Activated B cell treated with CpG ODN at 0.5 μM for 24 hours (primary cell): ENCODE data around the gene CEL. TPM values are rescaled to one million over a fixed set of nuclear protein-coding genes. Genes with fewer than 3 reads are reported as not detected.
A peak's percentile ranks its signal among the peaks of the same experiment; 100 is the strongest.

Experiments used
- ATAC-seq: fragments of 200-7000 bp; cut with Tn5 transposase; one replicate; pipeline ENCODE4 v1.10.0; 2021; ENCODE audit warnings: low read depth, mild to moderate bottlenecking, moderate library complexity
- CTCF ChIA-PET: fragments of 350-600 bp; sonication (Branson Sonifier 250); formaldehyde crosslinking; loops from one replicate; lab custom pipeline; 2021; ENCODE audit warnings: antibody characterized with exemption; lab: Charles Lee
- POLR2A ChIA-PET: fragments of 350-600 bp; sonication (Branson Sonifier 250); formaldehyde crosslinking; loops from one replicate; lab custom pipeline; 2021; ENCODE audit warnings: antibody characterized with exemption; lab: Charles Lee
- DNase-seq: peaks from one replicate; pipeline ENCODE4 v3.0.0; 2022
- H3K27ac Mint-ChIP-seq: one replicate; pipeline ENCODE4 v1.8.0; 2020; ENCODE audit warnings: mixed read lengths
- H3K27me3 Mint-ChIP-seq: one replicate; pipeline ENCODE4 v1.8.0; 2021; ENCODE audit warnings: mixed read lengths
- H3K36me3 Mint-ChIP-seq: one replicate; pipeline ENCODE4 v1.8.0; 2021; ENCODE audit warnings: low read depth, mixed read lengths
- H3K4me1 Mint-ChIP-seq: one replicate; pipeline ENCODE4 v1.8.0; 2021; ENCODE audit warnings: mixed read lengths
- H3K4me3 Mint-ChIP-seq: one replicate; pipeline ENCODE4 v1.8.0; 2020; ENCODE audit warnings: mild to moderate bottlenecking, mixed read lengths
- H3K9me3 Mint-ChIP-seq: one replicate; pipeline ENCODE4 v1.8.0; 2020; ENCODE audit warnings: mixed read lengths
- intact Hi-C: fragments of 100-400 bp; cut with micrococcal nuclease; formaldehyde crosslinking; loops from one replicate; pipeline ENCODE4 v1.15.1; 2024
- total RNA-seq: library from RNA; stranded (reverse); gene quantifications from 2 replicates; pipeline ENCODE4 v1.2.3, GENCODE V29; 2022
- TF ChIP-seq, protein P1 (sequence below): fragments of 200-600 bp; IDR thresholded peaks from one replicate; pipeline ENCODE4 v1.8.0; 2022; ENCODE audit warnings: antibody characterized with exemption, mild to moderate bottlenecking

CEL gene
- total RNA-seq, 1 donor from 2014 or later: 0.49 TPM

DNA sequence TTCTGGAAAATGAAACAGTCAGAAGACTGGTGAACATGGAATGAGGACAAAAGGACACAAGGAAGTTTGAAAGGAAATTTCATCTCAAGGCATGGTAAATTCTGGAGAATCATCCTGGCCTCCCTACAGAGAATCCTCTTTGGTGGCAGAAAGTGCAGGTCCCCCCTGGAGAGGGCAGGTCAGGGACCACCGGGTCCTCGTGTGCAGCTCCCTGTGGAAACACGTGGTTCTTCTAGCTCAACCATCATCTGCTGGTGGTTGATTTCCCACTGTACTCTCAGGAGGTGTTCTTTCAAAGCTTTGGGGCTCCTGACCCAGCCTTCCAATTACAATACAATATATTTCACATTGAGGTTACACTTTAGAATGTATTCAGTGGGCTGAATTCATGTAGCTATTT, 33.6 kb upstream of the CEL start:
- ChIA-PET CTCF (no interaction called here), POLR2A (no interaction called here)
- Mint-ChIP-seq H3K27me3 (no peaks in the 10 kb centered on the region), H3K4me1 (peaks cover 41% of the 10 kb centered on the region), H3K36me3 (peaks cover 12% of the 10 kb centered on the region), H3K27ac (no peak overlapping the region), H3K4me3 (peak overlapping the region; percentile 52), H3K9me3 (no peaks in the 10 kb centered on the region)
- no peak for DNase-seq
- no peak for ATAC-seq
- TF ChIP-seq, protein P1, sequence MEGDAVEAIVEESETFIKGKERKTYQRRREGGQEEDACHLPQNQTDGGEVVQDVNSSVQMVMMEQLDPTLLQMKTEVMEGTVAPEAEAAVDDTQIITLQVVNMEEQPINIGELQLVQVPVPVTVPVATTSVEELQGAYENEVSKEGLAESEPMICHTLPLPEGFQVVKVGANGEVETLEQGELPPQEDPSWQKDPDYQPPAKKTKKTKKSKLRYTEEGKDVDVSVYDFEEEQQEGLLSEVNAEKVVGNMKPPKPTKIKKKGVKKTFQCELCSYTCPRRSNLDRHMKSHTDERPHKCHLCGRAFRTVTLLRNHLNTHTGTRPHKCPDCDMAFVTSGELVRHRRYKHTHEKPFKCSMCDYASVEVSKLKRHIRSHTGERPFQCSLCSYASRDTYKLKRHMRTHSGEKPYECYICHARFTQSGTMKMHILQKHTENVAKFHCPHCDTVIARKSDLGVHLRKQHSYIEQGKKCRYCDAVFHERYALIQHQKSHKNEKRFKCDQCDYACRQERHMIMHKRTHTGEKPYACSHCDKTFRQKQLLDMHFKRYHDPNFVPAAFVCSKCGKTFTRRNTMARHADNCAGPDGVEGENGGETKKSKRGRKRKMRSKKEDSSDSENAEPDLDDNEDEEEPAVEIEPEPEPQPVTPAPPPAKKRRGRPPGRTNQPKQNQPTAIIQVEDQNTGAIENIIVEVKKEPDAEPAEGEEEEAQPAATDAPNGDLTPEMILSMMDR: no peak
- intact Hi-C loops: no loop called here

DNA sequence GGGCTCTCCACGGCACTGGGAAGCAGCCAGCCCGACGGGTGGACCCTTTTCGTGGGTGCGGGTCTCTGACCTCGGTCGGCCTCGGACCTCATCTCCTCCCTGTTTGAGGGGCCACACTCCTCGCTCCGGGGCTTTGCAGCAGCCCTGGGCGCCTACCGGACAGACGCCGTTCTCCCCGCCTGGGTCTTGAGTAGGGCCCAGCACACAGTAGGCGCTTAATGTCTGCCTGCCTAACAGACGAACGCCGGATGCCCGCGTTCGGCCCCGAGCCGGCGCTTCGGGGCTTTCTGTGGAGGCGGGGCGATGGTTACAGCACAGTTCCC, 31.8 kb upstream of the CEL start:
- intact Hi-C loops: loop anchor here (1.0 to 5.0 kb wide), 9 partner anchors 86 to 1132 kb away; partner anchors contain the start of genes BRD3, CFAP77, RALGDS and REXO4
- peak overlapping the region; percentile 98 for H3K27ac Mint-ChIP-seq
- POLR2A ChIA-PET: interaction anchor here (0.9 to 2.0 kb wide), 25 partner anchors 8 to 1657 kb away, joined by 3 to 21 read pairs (median 5); partner anchors contain the start of genes CACFD1, DDX31, GTF3C4 and MED22
- DNase-seq (no peak), ATAC-seq (peak; percentile 7)
- CTCF ChIA-PET: interaction anchor here (1.3 to 4.3 kb wide), 3 partner anchors 8 to 114 kb away, joined by 3 to 32 read pairs (median 8); no protein-coding TSS in a partner anchor
- H3K36me3 Mint-ChIP-seq: peaks cover 18% of the 10 kb centered on the region
- TF ChIP-seq, protein P1: no peak
- H3K9me3 Mint-ChIP-seq: no peaks in the 10 kb centered on the region
- no peaks in the 10 kb centered on the region for H3K27me3 Mint-ChIP-seq
- peak overlapping the region; percentile 99 for H3K4me3 Mint-ChIP-seq
- H3K4me1 Mint-ChIP-seq: peaks cover 48% of the 10 kb centered on the region

DNA sequence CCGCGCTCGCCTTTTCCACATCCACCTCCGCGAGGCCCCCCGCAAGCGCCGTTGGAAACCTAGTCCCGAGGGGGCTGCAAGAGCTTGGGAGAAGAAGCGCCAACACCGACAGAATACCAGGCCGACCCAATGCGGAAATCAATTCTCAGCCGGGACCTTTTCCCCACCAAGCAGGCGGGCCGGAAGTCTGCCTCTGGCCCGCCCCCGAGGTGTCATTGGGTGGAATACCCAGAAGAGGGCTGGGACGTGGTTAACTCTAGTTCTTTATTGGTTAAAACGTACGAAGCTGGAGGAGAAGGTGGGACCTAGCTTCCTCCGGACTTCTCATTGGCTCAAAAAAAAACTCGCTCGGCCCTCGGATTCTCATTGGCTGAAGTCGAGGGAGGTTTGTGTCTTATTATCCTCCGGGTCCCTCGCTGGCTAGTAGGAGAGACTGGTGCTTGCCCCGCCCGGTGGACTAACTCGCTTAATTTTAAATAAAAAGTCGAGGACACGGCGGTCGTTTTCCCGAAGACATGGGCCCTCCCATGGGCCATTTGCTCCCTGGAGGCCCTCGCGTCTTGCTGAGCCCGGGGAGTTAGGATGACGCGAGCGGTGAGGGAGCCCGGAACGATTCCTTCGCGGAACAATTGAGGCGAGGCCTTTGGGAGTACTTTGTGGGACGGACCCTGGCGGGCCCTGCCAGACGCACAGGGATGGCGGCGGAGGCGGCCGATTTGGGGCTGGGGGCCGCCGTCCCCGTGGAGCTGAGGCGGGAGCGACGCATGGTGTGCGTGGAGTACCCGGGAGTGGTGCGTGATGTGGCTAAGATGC, 31.3 kb upstream of the CEL start, which contains the start of gene GTF3C5:
Gene GTF3C5 (plus strand): TSS at position 681 of the 813 bp plus-strand sequence. CDS start 15 bp downstream, at position 696.
- TF ChIP-seq, protein P1: no peak
- Mint-ChIP-seq H3K4me1 (peaks cover 48% of the 10 kb centered on the region), H3K4me3 (peak within 1 kb of the TSS; percentile 99), H3K9me3 (no peaks in the 10 kb centered on the region), H3K27ac (peak within 1 kb of the TSS; percentile 98), H3K27me3 (no peaks in the 10 kb centered on the region), H3K36me3 (peaks cover 18% of the 10 kb centered on the region)
- POLR2A ChIA-PET: interaction anchor here (0.7 to 2.0 kb wide), 30 partner anchors 9 to 1987 kb away, joined by 3 to 21 read pairs (median 4); partner anchors contain the start of genes CACFD1, DDX31, GTF3C4 and MED22
- intact Hi-C loops: loop anchor here (1.0 to 5.0 kb wide), 9 partner anchors 86 to 1132 kb away; partner anchors contain the start of genes BRD3, CFAP77, RALGDS and REXO4
- ATAC-seq (peak; percentile 97), DNase-seq (peak; percentile 83)
- CTCF ChIA-PET: interaction anchor here (0.6 to 4.3 kb wide), 6 partner anchors 8 to 156 kb away, joined by 3 to 32 read pairs (median 3); no protein-coding TSS in a partner anchor

DNA sequence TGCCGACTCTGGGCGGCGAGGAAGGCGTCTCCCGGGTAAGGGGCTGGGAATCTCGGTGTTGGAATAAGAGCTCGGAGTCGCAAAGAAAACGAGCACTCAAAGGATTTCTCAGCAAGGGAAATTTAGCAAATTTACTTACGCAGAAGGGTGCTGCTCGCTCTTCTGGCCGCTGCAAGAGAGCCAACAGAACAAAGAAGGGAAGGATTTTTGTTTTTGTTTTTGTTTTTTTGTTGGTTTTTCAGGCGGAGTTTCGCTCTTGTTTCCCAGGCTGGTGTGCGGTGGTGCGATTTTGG, 30.7 kb upstream of the CEL start:
- TF ChIP-seq, protein P1: no peak
- ChIA-PET POLR2A (interaction anchor here (1.1 to 2.0 kb wide), 15 partner anchors 9 to 1134 kb away, joined by 3 to 21 read pairs (median 4); partner anchors contain the start of genes RNU6ATAC, SETX, SPACA9 and STKLD1), CTCF (interaction anchor here (0.7 to 4.3 kb wide), 3 partner anchors 9 to 117 kb away, joined by 3 to 32 read pairs (median 8); no protein-coding TSS in a partner anchor)
- no peak for ATAC-seq
- H3K36me3 Mint-ChIP-seq: peaks cover 18% of the 10 kb centered on the region
- DNase-seq: no peak
- H3K27me3 Mint-ChIP-seq: no peaks in the 10 kb centered on the region
- H3K4me1 Mint-ChIP-seq: peaks cover 48% of the 10 kb centered on the region
- intact Hi-C loops: loop anchor here (2.0 to 5.0 kb wide), 4 partner anchors 260 to 1131 kb away; partner anchors contain the start of genes CFAP77, RNU6ATAC and SLC2A6
- H3K9me3 Mint-ChIP-seq: no peaks in the 10 kb centered on the region
- H3K27ac Mint-ChIP-seq: peak overlapping the region; percentile 98
- H3K4me3 Mint-ChIP-seq: peak overlapping the region; percentile 99
